HEK293 (cell line): ENCODE results near the gene HECTD2.

ENCODE experiments used
- ATF2 ChIP-seq: fragments of 450-650 bp; formaldehyde crosslinking; IDR thresholded peaks from 2 replicates; pipeline ENCODE4 v1.5.1; 2016; ENCODE audit warnings: missing biosample characterization, missing genetic modification characterization, low read depth
- BCL11A ChIP-seq: fragments of 450-650 bp; formaldehyde crosslinking; IDR thresholded peaks from 2 replicates; pipeline ENCODE4 v1.5.1; 2016; ENCODE audit warnings: low read depth, missing biosample characterization, missing genetic modification characterization
- BCL11B ChIP-seq: fragments of 450-650 bp; formaldehyde crosslinking; IDR thresholded peaks from 2 replicates; pipeline ENCODE4 v1.5.1; 2016; ENCODE audit warnings: low read depth, missing biosample characterization, missing genetic modification characterization
- EGR2 ChIP-seq: fragments of 450-650 bp; formaldehyde crosslinking; IDR thresholded peaks from 2 replicates; pipeline ENCODE4 v1.5.1; 2016; ENCODE audit warnings: low read depth, missing biosample characterization, missing genetic modification characterization
- HOXD13 ChIP-seq: sonication (generic); formaldehyde crosslinking; IDR thresholded peaks from 2 replicates; pipeline ENCODE4 v1.8.0; 2022; ENCODE audit warnings: missing genetic modification reagents, borderline replicate concordance
- KLF1 ChIP-seq: fragments of 450-650 bp; formaldehyde crosslinking; IDR thresholded peaks from 2 replicates; pipeline ENCODE4 v1.5.1; 2016; ENCODE audit warnings: missing biosample characterization, missing genetic modification characterization
- KLF10 ChIP-seq: fragments of 450-650 bp; IDR thresholded peaks from 2 replicates; pipeline ENCODE4 v1.5.1; 2018; ENCODE audit warnings: missing biosample characterization, mild to moderate bottlenecking, missing genetic modification characterization
- KLF17 ChIP-seq: fragments of 450-650 bp; formaldehyde crosslinking; IDR thresholded peaks from 2 replicates; pipeline ENCODE4 v1.5.1; 2016; ENCODE audit warnings: missing biosample characterization, missing genetic modification characterization
- KLF9 ChIP-seq: fragments of 450-650 bp; formaldehyde crosslinking; IDR thresholded peaks from 2 replicates; pipeline ENCODE4 v1.5.1; 2016; ENCODE audit warnings: missing biosample characterization, missing genetic modification characterization, low read depth
- MEIS1 ChIP-seq: sonication (generic); formaldehyde crosslinking; IDR thresholded peaks from 2 replicates; pipeline ENCODE4 v1.8.1; 2022; ENCODE audit warnings: missing genetic modification reagents, mild to moderate bottlenecking, borderline replicate concordance
- RBAK ChIP-seq: fragments of 450-650 bp; formaldehyde crosslinking; IDR thresholded peaks from 2 replicates; pipeline ENCODE4 v1.5.1; 2016; ENCODE audit warnings: missing biosample characterization, missing genetic modification characterization
- SCRT1 ChIP-seq: fragments of 450-650 bp; formaldehyde crosslinking; IDR thresholded peaks from 2 replicates; pipeline ENCODE4 v1.5.1; 2016; ENCODE audit warnings: missing biosample characterization, missing genetic modification characterization, borderline replicate concordance
- SETDB1 ChIP-seq: IDR thresholded peaks from one replicate; pipeline ENCODE4 v1.6.1; 2017; ENCODE audit warnings: mild to moderate bottlenecking, low read length, moderate library complexity, mixed read lengths; ENCODE audit not compliant: insufficient read length
- ZBTB10 ChIP-seq: fragments of 450-650 bp; formaldehyde crosslinking; IDR thresholded peaks from 2 replicates; pipeline ENCODE4 v1.5.1; 2016; ENCODE audit warnings: missing biosample characterization, missing genetic modification characterization
- ZBTB26 ChIP-seq: fragments of 450-650 bp; formaldehyde crosslinking; optimal IDR thresholded peaks from 2 replicates; pipeline ENCODE3; 2016; ENCODE audit warnings: missing biosample characterization, mild to moderate bottlenecking, missing genetic modification characterization
- ZEB2 ChIP-seq: fragments of 450-650 bp; formaldehyde crosslinking; IDR thresholded peaks from 2 replicates; pipeline ENCODE4 v1.5.1; 2016; ENCODE audit warnings: missing biosample characterization, missing genetic modification characterization
- ZFP69B ChIP-seq: fragments of 450-650 bp; formaldehyde crosslinking; IDR thresholded peaks from 2 replicates; pipeline ENCODE4 v1.5.1; 2016; ENCODE audit warnings: missing biosample characterization, missing genetic modification characterization
- ZIC2 ChIP-seq: fragments of 450-650 bp; formaldehyde crosslinking; IDR thresholded peaks from 2 replicates; pipeline ENCODE4 v1.5.1; 2016; ENCODE audit warnings: missing biosample characterization, missing genetic modification characterization
- ZNF121 ChIP-seq: fragments of 450-650 bp; formaldehyde crosslinking; IDR thresholded peaks from 2 replicates; pipeline ENCODE4 v1.5.1; 2016; ENCODE audit warnings: missing biosample characterization, missing genetic modification characterization
- ZNF184 ChIP-seq: fragments of 450-650 bp; IDR thresholded peaks from 2 replicates; pipeline ENCODE4 v1.5.1; 2018; ENCODE audit warnings: missing biosample characterization, mild to moderate bottlenecking, missing genetic modification characterization
- ZNF248 ChIP-seq: fragments of 450-650 bp; formaldehyde crosslinking; IDR thresholded peaks from 2 replicates; pipeline ENCODE4 v1.5.1; 2017; ENCODE audit warnings: missing biosample characterization, missing genetic modification characterization
- ZNF423 ChIP-seq: fragments of 450-650 bp; formaldehyde crosslinking; IDR thresholded peaks from 2 replicates; pipeline ENCODE4 v1.5.1; 2016; ENCODE audit warnings: missing biosample characterization, missing genetic modification characterization
- ZNF501 ChIP-seq: fragments of 450-650 bp; formaldehyde crosslinking; IDR thresholded peaks from 2 replicates; pipeline ENCODE4 v1.5.1; 2016; ENCODE audit warnings: missing biosample characterization, missing genetic modification characterization
- ZNF549 ChIP-seq: fragments of 450-650 bp; IDR thresholded peaks from 2 replicates; pipeline ENCODE4 v1.5.1; 2018; ENCODE audit warnings: missing biosample characterization, missing genetic modification characterization, mild to moderate bottlenecking, inconsistent platforms, moderate library complexity
- ZNF558 ChIP-seq: fragments of 450-650 bp; formaldehyde crosslinking; IDR thresholded peaks from 2 replicates; pipeline ENCODE4 v1.5.1; 2016; ENCODE audit warnings: missing biosample characterization, missing genetic modification characterization
- ZNF560 ChIP-seq: fragments of 450-650 bp; formaldehyde crosslinking; IDR thresholded peaks from 2 replicates; pipeline ENCODE4 v1.5.1; 2017; ENCODE audit warnings: missing biosample characterization, missing genetic modification characterization, borderline replicate concordance
- ZNF596 ChIP-seq: fragments of 450-650 bp; IDR thresholded peaks from 2 replicates; pipeline ENCODE4 v1.5.0; 2018; ENCODE audit warnings: missing biosample characterization, mild to moderate bottlenecking, missing genetic modification characterization, moderate library complexity
- ZNF785 ChIP-seq: fragments of 450-650 bp; formaldehyde crosslinking; IDR thresholded peaks from 2 replicates; pipeline ENCODE4 v1.5.1; 2016; ENCODE audit warnings: missing biosample characterization, missing genetic modification characterization
- ZSCAN18 ChIP-seq: fragments of 450-650 bp; formaldehyde crosslinking; IDR thresholded peaks from 2 replicates; pipeline ENCODE4 v1.5.1; 2016; ENCODE audit warnings: missing biosample characterization, missing genetic modification characterization
- TF ChIP-seq, protein P1 (sequence below): fragments of 450-650 bp; formaldehyde crosslinking; IDR thresholded peaks from 2 replicates; pipeline ENCODE4 v1.5.1; 2016; ENCODE audit warnings: missing biosample characterization, missing genetic modification characterization

Gene HECTD2

DNA sequence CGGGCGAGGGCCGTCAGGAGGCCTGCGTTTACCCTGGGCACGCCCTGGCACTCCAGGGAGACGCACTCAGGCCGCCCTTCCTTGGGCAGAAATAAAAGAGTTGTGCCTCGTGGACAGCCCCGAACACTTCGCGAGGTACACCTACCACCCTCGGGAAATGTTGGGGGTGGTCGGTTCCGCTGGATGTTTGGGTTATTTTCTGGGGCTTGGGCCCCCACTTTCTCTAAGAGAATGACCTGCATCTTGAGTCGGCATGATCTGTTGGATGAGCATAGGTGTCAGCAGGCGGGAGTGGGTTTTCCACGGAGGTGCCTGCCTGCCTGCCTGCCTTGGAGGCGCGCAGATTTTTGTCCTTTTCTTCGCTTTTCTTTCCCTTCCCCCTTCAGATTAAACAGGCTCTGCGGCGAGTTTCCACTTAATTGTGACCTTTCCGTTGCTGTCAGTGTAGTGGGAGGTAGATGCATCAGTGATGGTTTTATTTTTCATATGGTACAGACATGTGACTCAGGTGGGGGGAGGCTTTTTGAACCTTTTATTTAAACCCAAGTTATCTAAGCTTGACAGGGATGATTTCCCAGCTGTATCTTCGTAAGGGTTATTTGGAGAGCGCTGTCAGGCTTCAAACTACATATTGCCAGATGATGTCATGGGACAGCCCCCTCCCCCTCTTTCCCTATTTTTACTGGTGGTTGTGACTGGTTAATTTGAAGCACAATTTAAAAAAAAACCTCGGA is 661 bp downstream of the HECTD2 start (continued):
- TF ChIP-seq KLF10 (tag by site-specific recombination), result 0 out of 2 replicates have a peak, but pooled peaks have one; percentile 9
- no peak for TF ChIP-seq ZNF596
- TF ChIP-seq ZNF558 (tag by site-specific recombination), result peak; percentile 68; the same call in 1 of the 2 replicates
- TF ChIP-seq KLF9 (tag by site-specific recombination), result no peak
- TF ChIP-seq KLF17, result 0 out of 2 replicates have a peak, but pooled peaks have one; percentile 24
- 0 out of 2 replicates have a peak, but pooled peaks have one; percentile 39 for TF ChIP-seq ZNF501 (tag by site-specific recombination)
- no peak for TF ChIP-seq ZNF121
- no peak for TF ChIP-seq ZSCAN18 (tag by site-specific recombination)
- TF ChIP-seq ZNF423 (tag by site-specific recombination), result no peak
- TF ChIP-seq ZFP69B (tag by site-specific recombination), result no peak
- TF ChIP-seq ZBTB26 (tag by site-specific recombination), result no peak
- no peak for TF ChIP-seq ZNF184 (tag by site-specific recombination)
- no peak for TF ChIP-seq BCL11B (tag by site-specific recombination)
- TF ChIP-seq KLF1 (tag by site-specific recombination), result peak; percentile 46; the same call in 1 of the 2 replicates
- peak; percentile 29; the same call in 1 of the 2 replicates for TF ChIP-seq EGR2
- TF ChIP-seq ZBTB10 (tag by site-specific recombination), result 0 out of 2 replicates have a peak, but pooled peaks have one; percentile 37
- TF ChIP-seq ZIC2 (tag by site-specific recombination), result no peak
- TF ChIP-seq ATF2 (tag by site-specific recombination), result peak; percentile 76
- TF ChIP-seq RBAK (tag by site-specific recombination), result no peak
- no peak for TF ChIP-seq HOXD13
- TF ChIP-seq, protein P1, sequence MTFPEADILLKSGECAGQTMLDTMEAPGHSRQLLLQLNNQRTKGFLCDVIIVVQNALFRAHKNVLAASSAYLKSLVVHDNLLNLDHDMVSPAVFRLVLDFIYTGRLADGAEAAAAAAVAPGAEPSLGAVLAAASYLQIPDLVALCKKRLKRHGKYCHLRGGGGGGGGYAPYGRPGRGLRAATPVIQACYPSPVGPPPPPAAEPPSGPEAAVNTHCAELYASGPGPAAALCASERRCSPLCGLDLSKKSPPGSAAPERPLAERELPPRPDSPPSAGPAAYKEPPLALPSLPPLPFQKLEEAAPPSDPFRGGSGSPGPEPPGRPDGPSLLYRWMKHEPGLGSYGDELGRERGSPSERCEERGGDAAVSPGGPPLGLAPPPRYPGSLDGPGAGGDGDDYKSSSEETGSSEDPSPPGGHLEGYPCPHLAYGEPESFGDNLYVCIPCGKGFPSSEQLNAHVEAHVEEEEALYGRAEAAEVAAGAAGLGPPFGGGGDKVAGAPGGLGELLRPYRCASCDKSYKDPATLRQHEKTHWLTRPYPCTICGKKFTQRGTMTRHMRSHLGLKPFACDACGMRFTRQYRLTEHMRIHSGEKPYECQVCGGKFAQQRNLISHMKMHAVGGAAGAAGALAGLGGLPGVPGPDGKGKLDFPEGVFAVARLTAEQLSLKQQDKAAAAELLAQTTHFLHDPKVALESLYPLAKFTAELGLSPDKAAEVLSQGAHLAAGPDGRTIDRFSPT (tag by site-specific recombination), result peak; percentile 40; the same call in 1 of the 2 replicates
- TF ChIP-seq ZNF785 (tag by site-specific recombination), result no peak
- no peak for TF ChIP-seq SETDB1
- TF ChIP-seq ZNF560 (tag by site-specific recombination), result no peak
- no peak for TF ChIP-seq ZNF549 (tag by site-specific recombination)
- no peak for TF ChIP-seq ZNF248 (tag by site-specific recombination)
- peak; percentile 43; the same call in 1 of the 2 replicates for TF ChIP-seq ZEB2 (tag by site-specific recombination)
- no peak for TF ChIP-seq MEIS1 (CRISPR knock-in tag)
- TF ChIP-seq BCL11A (tag by site-specific recombination), result no peak
- TF ChIP-seq SCRT1 (tag by site-specific recombination), result no peak
